Measurements from ENCODE around the gene BAX. TPM values are rescaled to one million over a fixed set of nuclear protein-coding genes. Genes with fewer than 3 reads are reported as not detected.

Gene BAX
- total RNA-seq, 1 donor from 2014 or later = 169 TPM

DNA sequence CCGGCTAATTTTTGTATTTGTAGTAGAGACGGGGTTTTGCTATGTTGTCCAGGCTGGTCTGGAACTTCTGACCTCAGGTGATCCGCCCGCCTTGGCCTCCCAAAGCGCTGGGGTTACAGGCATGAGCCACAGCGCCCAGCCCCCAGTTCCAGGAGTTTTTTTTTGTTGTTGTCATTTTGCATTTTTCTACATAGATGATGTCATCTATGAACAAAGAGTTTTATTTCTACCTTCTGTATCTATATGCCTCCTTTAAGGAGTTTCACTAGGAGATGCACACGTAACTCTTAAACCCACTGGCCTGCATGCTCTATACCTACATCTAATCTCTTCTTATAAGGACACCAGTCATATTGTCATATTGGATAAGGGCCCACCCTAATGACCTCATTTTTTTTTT lies 16.4 kb upstream of the BAX start:
- TF ChIP-seq EZH2 (IDR thresholded peaks at IDR 0.05; ENCODE audit: insufficient read depth, low read length) = no peak
- TF ChIP-seq, protein P1, sequence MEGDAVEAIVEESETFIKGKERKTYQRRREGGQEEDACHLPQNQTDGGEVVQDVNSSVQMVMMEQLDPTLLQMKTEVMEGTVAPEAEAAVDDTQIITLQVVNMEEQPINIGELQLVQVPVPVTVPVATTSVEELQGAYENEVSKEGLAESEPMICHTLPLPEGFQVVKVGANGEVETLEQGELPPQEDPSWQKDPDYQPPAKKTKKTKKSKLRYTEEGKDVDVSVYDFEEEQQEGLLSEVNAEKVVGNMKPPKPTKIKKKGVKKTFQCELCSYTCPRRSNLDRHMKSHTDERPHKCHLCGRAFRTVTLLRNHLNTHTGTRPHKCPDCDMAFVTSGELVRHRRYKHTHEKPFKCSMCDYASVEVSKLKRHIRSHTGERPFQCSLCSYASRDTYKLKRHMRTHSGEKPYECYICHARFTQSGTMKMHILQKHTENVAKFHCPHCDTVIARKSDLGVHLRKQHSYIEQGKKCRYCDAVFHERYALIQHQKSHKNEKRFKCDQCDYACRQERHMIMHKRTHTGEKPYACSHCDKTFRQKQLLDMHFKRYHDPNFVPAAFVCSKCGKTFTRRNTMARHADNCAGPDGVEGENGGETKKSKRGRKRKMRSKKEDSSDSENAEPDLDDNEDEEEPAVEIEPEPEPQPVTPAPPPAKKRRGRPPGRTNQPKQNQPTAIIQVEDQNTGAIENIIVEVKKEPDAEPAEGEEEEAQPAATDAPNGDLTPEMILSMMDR (IDR thresholded peaks at IDR 0.05; ENCODE audit: insufficient read depth, low read depth, low read length) = no peak
- Mint-ChIP-seq H3K27me3 (ENCODE audit: low read depth, unreplicated experiment) (peaks cover 13% of the 10 kb centered on the region), H3K9me3 (ENCODE audit: unreplicated experiment) (no peaks in the 10 kb centered on the region), H3K4me1 (ENCODE audit: low read depth, unreplicated experiment) (no peaks in the 10 kb centered on the region), H3K27ac (ENCODE audit: unreplicated experiment) (no peak overlapping the region), H3K36me3 (ENCODE audit: low read depth, unreplicated experiment) (no peaks in the 10 kb centered on the region), H3K4me3 (ENCODE audit: unreplicated experiment) (no peak overlapping the region)
- Histone ChIP-seq H3K27ac (ENCODE audit: low read depth, low read length) (no peak overlapping the region), H4K20me1 (ENCODE audit: insufficient read depth, low read length) (no peaks in the 10 kb centered on the region), H2AFZ (ENCODE audit: low read depth, low read length) (no peak overlapping the region), H3K27me3 (ENCODE audit: insufficient read depth, low read length) (peaks cover 6% of the 10 kb centered on the region), H3K36me3 (ENCODE audit: insufficient read depth, low read length) (no peaks in the 10 kb centered on the region), H3K4me2 (ENCODE audit: low read length) (no peak overlapping the region), H3K4me1 (ENCODE audit: insufficient read depth, low read length) (peaks cover 2% of the 10 kb centered on the region), H3K4me3 (ENCODE audit: insufficient read depth, low read depth, low read length) (no peak overlapping the region), H3K9me3 (ENCODE audit: insufficient read depth, low read depth, low read length) (no peaks in the 10 kb centered on the region), H3K9ac (ENCODE audit: low read length) (no peak overlapping the region), H3K79me2 (ENCODE audit: insufficient read depth, low read length) (no peaks in the 10 kb centered on the region)
- FAIRE-seq (no peak), DNase-seq (ENCODE audit: low read depth) (no peak)

DNA sequence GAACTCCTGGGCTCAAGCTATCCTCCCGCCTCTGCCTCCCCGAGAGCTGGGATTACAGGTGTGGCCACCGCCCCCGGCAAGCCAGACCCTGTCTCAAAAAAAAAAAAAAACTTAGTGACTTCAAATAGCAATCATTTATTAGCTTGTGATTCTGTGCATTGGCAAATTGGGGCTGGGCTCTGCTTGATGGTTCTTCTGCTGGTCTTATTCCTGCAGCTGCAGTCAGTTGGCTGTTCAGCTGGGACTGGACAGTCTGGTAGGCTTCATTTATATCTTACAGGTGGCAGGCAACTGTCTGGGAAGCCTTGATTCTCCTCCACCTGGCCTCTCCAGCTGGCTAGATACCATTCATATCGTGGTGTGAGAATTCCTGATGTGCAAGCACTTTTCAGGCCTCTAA lies 13.8 kb upstream of the BAX start:
- no peaks in the 10 kb centered on the region for H3K4me1 ChIP-seq (ENCODE audit: insufficient read depth, low read length)
- no peak overlapping the region for H3K4me3 ChIP-seq (ENCODE audit: insufficient read depth, low read depth, low read length)
- FAIRE-seq (no peak), DNase-seq (ENCODE audit: low read depth) (no peak)
- H4K20me1 ChIP-seq (ENCODE audit: insufficient read depth, low read length) = no peaks in the 10 kb centered on the region
- peaks cover 2% of the 10 kb centered on the region for H3K27me3 Mint-ChIP-seq (ENCODE audit: low read depth, unreplicated experiment)
- no peak overlapping the region for H3K27ac ChIP-seq (ENCODE audit: low read depth, low read length)
- H3K4me2 ChIP-seq (ENCODE audit: low read length) = no peak overlapping the region
- H3K27ac Mint-ChIP-seq (ENCODE audit: unreplicated experiment) = no peak overlapping the region
- H3K4me1 Mint-ChIP-seq (ENCODE audit: low read depth, unreplicated experiment) = no peaks in the 10 kb centered on the region
- no peaks in the 10 kb centered on the region for H3K36me3 Mint-ChIP-seq (ENCODE audit: low read depth, unreplicated experiment)
- no peaks in the 10 kb centered on the region for H3K9me3 Mint-ChIP-seq (ENCODE audit: unreplicated experiment)
- TF ChIP-seq EZH2 (IDR thresholded peaks at IDR 0.05; ENCODE audit: insufficient read depth, low read length) = no peak
- TF ChIP-seq, protein P1 (IDR thresholded peaks at IDR 0.05; ENCODE audit: insufficient read depth, low read depth, low read length) = no peak
- no peaks in the 10 kb centered on the region for H3K9me3 ChIP-seq (ENCODE audit: insufficient read depth, low read depth, low read length)
- H3K79me2 ChIP-seq (ENCODE audit: insufficient read depth, low read length) = no peaks in the 10 kb centered on the region
- no peaks in the 10 kb centered on the region for H3K36me3 ChIP-seq (ENCODE audit: insufficient read depth, low read length)
- no peak overlapping the region for H2AFZ ChIP-seq (ENCODE audit: low read depth, low read length)
- H3K4me3 Mint-ChIP-seq (ENCODE audit: unreplicated experiment) = no peak overlapping the region
- no peaks in the 10 kb centered on the region for H3K27me3 ChIP-seq (ENCODE audit: insufficient read depth, low read length)
- no peak overlapping the region for H3K9ac ChIP-seq (ENCODE audit: low read length)

DNA sequence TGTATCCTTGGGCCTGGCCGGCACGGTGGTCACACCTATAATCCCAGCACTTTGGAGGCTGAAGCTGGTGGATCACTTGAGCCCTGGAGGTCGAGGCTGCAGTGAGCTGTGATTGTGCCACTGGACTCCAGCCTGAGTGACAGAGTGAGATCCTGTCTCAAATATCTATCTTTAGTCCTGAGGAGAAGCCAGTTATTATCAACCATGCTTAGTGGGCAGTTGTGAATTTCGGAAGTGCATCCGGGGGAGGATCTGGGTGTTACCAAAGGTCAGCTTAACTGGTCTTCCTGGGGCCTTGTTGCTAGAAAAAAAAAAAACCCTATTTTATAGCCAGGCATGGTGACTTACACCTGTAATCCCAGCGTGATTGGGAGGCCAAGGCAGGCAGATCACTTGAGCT lies 11.6 kb upstream of the BAX start:
- H3K36me3 ChIP-seq (ENCODE audit: insufficient read depth, low read length) = no peaks in the 10 kb centered on the region
- DNase-seq (ENCODE audit: low read depth) (no peak), FAIRE-seq (no peak)
- peaks cover under 1% of the 10 kb centered on the region for H3K9me3 Mint-ChIP-seq (ENCODE audit: unreplicated experiment)
- no peak overlapping the region for H3K27ac ChIP-seq (ENCODE audit: low read depth, low read length)
- H3K4me1 ChIP-seq (ENCODE audit: insufficient read depth, low read length) = no peaks in the 10 kb centered on the region
- no peak overlapping the region for H3K4me3 Mint-ChIP-seq (ENCODE audit: unreplicated experiment)
- H3K4me2 ChIP-seq (ENCODE audit: low read length) = no peak overlapping the region
- H3K27ac Mint-ChIP-seq (ENCODE audit: unreplicated experiment) = no peak overlapping the region
- no peaks in the 10 kb centered on the region for H3K79me2 ChIP-seq (ENCODE audit: insufficient read depth, low read length)
- no peak overlapping the region for H3K9ac ChIP-seq (ENCODE audit: low read length)
- peaks cover 5% of the 10 kb centered on the region for H3K9me3 ChIP-seq (ENCODE audit: insufficient read depth, low read depth, low read length)
- H3K27me3 Mint-ChIP-seq (ENCODE audit: low read depth, unreplicated experiment) = peaks cover 2% of the 10 kb centered on the region
- TF ChIP-seq EZH2 (IDR thresholded peaks at IDR 0.05; ENCODE audit: insufficient read depth, low read length) = no peak
- TF ChIP-seq, protein P1 (IDR thresholded peaks at IDR 0.05; ENCODE audit: insufficient read depth, low read depth, low read length) = no peak
- no peak overlapping the region for H2AFZ ChIP-seq (ENCODE audit: low read depth, low read length)
- no peak overlapping the region for H3K4me3 ChIP-seq (ENCODE audit: insufficient read depth, low read depth, low read length)
- H3K4me1 Mint-ChIP-seq (ENCODE audit: low read depth, unreplicated experiment) = no peaks in the 10 kb centered on the region
- no peaks in the 10 kb centered on the region for H3K27me3 ChIP-seq (ENCODE audit: insufficient read depth, low read length)
- no peaks in the 10 kb centered on the region for H4K20me1 ChIP-seq (ENCODE audit: insufficient read depth, low read length)
- H3K36me3 Mint-ChIP-seq (ENCODE audit: low read depth, unreplicated experiment) = peaks cover 1% of the 10 kb centered on the region

Measured in astrocyte (in vitro differentiated cells and primary cell).